Measurements from ENCODE around the gene PCDHA11.

The PCDHA11 gene

GRCh38 chr5:140883927-140884697 is 15.4 kb downstream of the PCDHA11 start:
- no peak overlapping the region for H3K27ac ChIP-seq
- DNase-seq (ENCODE audit: low read depth, low spot score): no peak

- no peak for DNase-seq (ENCODE audit: low read depth, low spot score)
- no peak overlapping the region for H3K27ac ChIP-seq
These were observed 47.6 kb downstream of the PCDHA11 start for GRCh38 chr5:140916325-140916724.
